ENCODE measurements around the gene RFX4.

RFX4 gene

DNA sequence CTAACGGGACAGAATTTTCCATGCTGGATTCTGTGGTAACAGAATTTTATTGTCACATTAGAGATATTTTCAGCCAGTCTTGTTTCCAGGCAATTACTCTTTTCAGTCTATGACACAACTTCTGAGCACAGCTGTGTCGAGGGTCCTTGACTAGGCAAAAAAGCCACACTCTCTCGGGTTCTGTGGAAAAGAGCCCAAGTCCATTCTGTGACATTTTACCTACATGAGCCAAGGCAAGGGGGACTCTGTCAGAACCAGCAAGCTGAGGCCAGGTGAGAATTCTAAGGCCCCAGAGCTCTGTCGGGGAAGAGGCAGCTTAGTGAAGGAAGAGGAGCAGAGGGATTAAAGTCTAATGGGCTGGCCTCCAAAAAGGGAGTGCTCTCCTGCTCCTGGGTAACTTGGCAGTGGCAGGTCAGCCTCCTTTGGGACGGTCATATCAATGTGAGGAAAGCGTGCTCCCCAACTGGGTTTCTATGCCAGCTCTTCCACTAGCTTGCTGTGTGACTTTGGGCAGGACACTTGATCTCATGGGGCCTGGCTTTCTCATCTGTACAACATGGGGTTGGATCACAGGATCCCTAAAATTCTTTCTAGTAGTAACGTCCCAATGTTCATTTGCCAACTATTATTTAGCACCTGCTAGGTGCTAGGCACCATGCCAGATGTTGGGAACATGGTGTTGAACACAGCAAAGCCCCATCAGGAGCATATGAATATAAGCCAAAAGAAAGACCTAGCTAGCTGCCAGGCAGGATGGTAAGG is 175.7 kb downstream of the RFX4 start:
- in situ Hi-C loops (cut with MboI; ENCODE audit: low sequenced_read_pairs) = no loop called here

DNA sequence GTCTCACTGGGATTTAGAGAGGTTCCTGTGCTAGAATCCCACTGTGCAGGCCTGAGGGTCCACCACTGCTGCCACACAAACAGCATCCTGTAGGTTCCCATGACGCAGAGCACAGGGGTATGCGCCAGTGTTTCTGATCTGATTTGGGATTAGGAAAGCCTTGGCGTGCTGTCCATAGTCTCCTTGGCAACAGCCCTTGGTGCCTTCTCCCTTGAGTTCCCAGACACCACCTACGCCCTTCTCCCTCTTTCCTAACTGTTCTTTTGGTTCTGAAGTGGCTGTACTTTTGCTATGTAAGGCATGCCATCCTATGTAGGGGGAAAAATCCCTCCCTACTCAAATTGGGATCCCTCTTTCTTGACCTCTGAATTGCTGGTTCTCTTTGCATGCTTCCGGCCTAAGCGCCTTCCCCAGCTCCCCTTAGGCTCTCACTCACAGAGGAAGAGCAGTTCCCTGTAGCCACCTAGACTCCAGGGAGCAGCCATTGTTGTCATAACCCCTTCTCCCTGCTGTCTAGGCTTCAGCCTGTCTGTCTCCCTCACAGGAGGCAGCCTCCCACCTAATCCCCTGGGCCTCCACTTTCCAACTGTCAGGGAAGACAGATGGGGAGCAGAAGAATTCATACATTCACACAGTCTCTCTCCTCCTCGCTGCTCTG is 176.9 kb downstream of the RFX4 start:
- in situ Hi-C loops (cut with MboI; ENCODE audit: low sequenced_read_pairs) = no loop called here

DNA sequence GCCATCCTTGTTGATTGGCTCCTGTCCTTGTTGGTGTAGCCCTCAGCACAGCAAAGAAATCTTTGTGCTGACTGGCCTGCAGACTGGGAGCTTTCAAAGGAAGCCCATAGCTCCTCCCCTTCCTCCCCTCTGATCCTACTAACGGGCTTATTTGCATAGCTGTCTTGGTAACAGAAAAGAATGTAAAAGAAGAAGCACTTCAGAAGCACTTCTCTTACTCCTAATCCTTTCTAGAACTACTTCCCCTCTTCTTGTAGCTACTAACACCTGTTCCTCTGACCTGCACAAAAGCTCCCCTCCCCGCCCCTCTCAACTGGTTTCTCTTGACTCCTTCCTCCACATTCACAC is 177.4 kb downstream of the RFX4 start:
- in situ Hi-C loops (cut with MboI; ENCODE audit: low sequenced_read_pairs) = no loop called here

DNA sequence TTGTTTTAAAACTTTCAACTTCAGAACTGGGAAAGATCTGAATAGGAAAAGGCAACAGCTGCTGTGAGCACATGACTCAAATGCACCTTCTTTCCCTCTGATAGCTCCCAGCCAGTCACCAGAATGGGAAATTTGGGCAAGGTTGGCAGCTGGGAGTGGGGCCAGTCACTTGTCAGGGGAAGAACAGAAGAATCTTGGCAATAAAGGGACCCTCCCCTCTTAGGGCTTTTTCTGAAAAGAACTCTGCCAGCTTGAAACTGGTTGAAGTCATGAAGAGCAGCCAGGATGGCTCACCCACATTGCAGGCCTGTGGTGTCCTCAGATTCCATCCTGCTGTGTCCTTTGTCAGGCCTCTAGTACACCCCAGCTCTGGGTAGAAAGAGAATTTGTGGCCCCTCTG is 181.4 kb downstream of the RFX4 start:
- in situ Hi-C loops (cut with MboI; ENCODE audit: low sequenced_read_pairs) = no loop called here

DNA sequence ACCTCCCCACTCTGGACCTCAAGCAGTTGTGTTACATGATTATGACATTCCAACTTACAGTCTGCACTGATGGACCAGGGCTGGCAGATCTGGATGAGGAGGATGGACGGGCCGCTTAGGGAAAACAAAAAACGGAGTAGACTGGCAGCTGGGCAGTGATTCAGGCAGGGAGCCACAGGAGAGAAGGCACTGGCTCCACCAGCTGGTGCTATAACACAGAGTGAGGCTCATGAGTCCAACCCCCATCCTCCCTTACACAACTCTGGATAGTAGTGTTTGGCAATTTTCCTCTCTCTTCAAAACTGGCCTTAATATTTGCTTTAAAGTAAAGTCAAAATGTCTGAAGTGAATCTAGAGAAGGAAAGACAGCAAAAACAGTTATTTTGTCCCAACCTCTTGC is 181.9 kb downstream of the RFX4 start:
- in situ Hi-C loops (cut with MboI; ENCODE audit: low sequenced_read_pairs) = no loop called here

DNA sequence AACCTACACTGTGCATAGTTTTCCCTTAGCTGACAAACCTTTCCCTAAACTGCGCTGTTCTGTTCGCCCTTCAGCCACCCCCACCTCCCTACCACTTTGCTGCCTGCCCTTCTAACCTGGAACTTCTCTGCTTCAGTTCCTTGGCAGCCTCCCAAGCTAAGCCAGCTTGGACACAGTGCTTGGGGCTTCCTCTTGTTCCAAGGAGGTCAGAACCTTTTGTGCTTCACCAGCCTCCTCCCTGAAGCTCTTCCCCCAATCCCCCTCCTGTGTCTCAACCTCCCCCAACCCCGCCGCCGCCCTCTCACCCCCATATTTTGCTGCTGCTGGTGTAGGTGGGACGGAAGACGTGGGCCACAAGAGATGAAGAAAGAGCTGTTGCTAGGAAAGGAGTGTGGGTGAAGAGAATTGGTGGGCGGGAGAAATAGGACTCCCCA is 183.6 kb downstream of the RFX4 start:
- in situ Hi-C loops (cut with MboI; ENCODE audit: low sequenced_read_pairs) = no loop called here

DNA sequence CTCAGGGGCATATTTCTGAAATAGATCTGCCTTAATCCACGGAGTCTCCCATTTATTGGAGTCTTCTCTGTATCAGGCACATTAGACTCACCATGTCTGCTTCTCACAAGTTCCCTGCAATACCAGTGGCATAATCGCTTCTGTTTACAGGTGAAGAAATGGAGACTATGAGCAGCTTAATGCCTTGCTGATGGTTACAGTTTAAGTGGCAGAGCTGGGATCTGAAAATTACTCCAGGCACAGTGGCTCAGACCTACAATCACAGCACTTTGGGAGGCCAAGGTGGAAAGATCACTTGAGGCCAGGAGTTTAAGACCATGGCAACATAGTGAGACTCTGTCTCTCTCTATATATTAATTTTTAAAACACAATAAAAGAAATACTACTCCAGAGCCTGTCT is 184.4 kb downstream of the RFX4 start:
- in situ Hi-C loops (cut with MboI; ENCODE audit: low sequenced_read_pairs) = no loop called here

DNA sequence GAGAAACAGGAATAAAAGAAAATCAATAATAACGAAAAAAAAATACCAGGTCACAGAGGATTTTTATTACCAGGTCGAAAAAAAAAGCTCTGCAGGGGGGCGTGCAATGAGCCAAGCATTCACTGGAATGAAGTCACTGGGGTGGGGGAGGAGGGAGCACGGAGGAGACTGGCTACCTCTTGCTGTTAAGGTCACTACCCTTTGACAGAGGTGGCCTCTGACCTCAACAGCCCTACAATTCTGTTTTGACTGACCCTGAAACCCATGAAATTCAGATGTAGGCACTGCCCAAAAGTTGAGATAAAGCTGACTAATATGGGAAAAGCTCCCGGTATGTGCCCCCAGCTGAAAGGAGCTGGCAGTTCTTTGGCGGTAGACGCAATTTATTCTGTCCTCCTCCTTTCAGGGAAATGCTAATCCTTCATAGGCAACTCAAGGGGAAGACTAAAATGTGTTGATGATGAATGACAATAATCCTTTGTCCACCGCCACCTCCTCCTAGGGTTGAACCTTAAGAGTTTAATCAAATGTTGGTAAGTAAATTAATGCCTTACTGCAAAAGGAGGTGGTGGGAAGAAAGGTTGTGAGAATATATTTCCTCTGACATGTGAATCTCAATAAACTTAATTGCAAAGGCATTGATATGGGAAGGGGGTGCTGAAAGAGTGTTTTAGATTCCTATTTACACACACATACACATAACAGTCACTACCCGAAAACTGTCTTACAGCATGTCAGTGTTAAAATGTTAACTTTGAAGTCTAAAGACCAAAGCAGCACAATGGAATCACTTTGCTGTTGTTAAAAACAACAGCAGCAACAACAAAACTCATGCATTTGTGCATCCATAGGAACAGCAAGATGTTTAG is 185.4 kb downstream of the RFX4 start:
- in situ Hi-C loops (cut with MboI; ENCODE audit: low sequenced_read_pairs) = no loop called here

DNA sequence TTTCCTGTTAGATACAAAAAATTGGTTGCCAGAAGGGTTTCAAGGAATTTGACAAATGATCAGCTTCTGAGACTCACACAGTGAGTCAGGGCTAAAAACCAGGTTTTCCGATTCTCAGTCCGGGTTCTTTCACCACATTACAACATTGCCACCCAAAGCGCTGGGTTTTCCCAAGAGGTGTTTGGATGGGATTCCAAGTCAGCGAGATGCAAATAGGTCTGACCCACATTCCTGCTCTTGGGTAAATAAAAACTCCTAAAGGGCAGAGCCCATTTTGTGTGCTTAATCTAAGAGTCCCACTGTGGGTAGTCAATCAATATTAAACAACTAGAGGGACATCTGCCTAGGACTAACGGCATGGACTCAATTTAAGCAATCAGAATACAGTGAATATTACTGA is 186.3 kb downstream of the RFX4 start:
- in situ Hi-C loops (cut with MboI; ENCODE audit: low sequenced_read_pairs) = no loop called here

DNA sequence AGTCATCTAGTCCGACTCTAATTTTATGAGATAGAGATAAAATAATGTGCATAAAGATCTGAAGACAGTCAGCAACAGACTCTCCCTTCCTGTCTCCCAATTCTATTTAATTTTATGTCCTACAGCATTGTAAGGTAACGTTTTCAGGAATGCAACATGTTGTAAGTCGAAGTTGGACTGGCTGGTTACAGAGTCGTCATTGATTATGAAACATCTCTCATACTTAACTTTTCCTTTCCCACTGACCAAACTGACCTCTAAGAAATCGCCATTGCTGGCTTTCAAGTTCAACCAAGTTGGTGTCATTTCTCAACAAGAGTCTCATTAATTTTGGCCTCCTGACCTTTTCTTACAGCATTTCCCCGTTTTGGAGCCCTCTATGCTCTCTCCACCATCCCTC is 186.7 kb downstream of the RFX4 start:
- in situ Hi-C loops (cut with MboI; ENCODE audit: low sequenced_read_pairs) = no loop called here

DNA sequence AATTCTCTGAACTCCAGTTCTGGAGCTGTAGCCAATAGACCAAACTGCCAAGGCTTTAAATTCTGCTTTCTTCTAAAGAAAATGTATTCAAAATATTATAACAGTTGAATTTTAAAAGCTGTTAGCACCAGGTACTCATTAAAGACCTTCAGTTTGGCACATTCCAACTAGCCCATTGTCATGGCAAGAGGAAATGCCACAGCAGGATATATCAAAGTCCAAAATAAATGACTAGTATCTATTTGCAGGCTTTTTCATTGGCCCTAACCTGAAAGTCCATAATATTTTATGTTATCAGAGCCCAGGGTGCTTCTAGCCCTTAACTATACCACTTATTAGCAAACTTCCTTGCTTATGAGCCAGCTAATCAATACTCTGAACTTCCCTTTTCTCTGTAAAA is 188.6 kb downstream of the RFX4 start:
- in situ Hi-C loops (cut with MboI; ENCODE audit: low sequenced_read_pairs) = no loop called here

DNA sequence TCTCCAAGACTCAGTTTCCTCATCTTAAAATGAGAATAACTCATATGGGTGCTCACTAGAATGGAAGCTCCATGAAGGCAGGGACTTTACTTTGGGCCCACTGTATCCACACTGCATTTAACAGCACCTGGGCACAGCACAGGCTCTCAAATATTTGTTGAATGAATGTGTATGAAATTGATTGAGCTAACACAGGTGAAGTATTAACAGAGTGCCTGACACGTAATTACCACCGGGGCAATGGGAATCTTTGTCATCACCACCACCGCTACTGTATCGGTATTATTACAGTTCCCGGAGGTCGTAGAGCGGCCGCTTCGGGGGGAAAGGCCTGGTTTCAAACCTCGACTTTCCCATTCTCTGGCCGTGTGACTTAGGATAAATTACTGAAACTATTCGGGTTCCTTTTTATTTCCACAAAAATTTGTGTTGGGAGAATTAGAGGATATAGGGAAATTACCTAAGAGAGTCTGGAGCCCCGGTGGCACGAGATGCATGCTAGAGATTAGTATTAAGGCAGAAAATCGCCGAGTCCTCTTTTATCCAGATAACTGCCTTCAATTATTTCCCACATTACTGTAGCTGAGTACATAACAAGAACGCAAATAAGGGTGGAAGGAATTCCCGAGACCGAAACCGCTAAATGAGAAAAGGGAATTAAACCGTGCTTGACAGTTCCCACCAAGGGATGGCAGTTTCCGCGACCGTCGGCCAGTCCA is 190.6 kb downstream of the RFX4 start:
- in situ Hi-C loops (cut with MboI; ENCODE audit: low sequenced_read_pairs) = no loop called here

DNA sequence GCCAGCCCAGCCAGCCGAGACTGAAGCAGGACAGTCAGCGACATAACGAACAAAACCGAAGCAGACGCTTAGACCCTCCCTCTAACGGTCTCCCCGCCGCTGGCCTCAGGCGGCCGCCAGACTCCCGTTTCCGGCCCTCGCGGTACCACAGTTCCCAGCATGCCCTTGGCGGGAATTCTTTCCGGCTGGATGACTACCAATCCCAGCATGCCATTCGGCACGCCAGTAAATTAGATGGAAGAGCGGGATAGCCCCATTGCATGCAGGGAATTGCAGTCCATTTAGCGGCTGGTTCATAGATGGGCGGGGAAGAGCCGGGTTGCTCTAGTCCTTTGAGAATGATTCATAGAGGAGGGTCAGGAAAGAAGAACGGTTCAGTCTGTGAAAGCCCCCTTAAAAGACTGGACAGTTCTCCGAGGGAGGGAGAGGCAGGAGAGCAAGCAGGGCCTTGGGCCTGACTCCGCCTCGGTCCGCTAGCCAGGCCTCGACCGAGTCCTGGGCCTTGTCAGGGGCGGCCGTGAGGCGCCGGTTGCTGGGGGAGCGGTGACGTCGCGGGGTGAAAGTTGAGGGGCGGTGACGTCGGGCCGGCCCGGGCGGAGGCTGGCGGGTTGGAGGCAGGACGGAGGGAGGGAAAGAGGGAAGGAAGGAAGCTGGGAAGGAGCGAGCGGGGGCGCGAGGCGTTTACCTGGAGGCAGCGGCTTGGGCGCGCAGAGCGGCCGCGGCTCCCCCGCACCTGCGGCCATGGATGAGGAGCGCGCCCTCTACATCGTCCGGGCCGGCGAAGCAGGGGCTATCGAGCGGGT is 191.4 kb downstream of the RFX4 start, which contains the start of gene RIC8B:
Gene RIC8B (plus strand): TSS at position 678 of the 803 bp plus-strand sequence. CDS start 64 bp downstream, at position 742.
- in situ Hi-C loops (cut with MboI; ENCODE audit: low sequenced_read_pairs) = no loop called here

DNA sequence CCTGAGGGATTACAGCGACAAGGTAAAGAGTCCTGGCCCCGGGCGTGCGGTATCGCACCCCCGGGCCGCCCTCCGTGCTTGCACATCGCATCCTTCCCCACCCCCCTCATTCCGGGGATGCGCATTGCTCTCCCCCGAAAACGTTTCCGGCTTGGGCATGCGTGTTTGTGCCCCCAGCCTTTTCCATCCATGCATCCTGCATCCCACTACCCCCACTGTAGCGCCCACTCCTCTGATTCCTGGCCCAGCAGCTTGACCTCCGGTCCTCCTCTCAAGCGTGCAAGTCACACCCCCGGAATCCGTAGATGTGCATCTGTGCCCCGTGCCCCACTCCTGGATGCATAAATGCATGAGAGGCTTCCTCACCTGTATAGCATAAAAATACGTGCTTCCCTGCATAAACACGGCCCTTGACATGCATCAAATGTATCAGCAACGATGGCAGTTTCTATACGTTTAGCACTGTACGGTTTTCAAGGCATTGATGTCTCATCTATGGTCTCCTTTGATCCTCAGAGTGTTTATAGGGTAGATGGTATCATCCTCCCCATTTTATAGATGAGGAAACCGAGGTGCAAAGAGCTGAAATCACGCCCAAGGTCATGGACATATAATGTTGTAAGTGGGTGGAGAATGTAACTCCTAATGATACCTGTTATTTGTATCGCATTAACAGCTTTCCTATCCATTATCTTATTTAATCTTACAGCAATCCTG is 192.2 kb downstream of the RFX4 start:
- in situ Hi-C loops (cut with MboI; ENCODE audit: low sequenced_read_pairs) = no loop called here

DNA sequence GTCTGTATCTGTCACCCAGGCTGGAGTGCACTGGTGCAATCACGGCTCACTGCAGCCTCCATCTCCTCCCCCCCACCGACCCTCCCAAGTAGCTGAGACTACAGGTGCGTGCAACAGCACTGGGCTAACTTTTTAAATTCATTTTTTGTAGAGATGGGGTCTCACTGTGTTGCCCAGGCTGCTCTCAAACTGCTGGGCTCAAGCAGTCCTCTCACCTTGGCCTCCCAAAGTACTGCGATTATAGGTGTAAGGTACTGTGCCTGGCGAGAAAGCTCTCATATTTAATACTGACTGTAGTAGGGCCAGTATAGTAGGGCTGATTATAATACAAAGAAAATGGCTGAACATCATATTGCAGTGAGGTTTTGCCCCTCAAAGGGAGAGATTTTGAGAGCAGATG is 194.1 kb downstream of the RFX4 start:
- in situ Hi-C loops (cut with MboI; ENCODE audit: low sequenced_read_pairs) = no loop called here

DNA sequence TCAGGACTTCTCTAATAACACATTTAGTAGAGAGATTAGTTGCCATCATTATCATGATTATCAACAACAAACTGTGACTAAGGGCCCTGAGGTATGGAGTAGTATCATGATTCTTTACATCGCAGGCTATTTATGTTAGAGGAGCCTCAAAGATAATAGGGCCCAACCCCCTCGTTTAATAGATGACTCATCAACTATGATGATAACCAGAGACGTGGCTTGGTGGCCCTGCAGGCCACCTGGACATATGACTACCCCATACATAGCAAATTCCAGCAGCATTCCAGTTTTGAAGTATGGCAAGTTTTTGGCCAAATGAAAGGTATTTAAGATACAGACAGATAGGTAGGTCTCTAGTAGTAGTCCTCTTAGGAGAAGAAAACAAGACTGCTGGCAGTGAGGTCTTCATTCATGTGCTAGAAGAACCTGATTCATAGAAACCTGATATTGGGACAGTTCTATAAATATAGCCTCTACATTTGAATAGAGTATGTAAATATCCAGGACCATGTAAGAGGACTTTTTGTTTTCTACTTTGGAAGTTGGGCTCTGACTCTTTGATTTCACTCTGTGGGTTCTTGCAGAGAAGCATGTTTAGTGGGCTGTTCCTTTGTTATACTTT is 197.3 kb downstream of the RFX4 start:
- in situ Hi-C loops (cut with MboI; ENCODE audit: low sequenced_read_pairs) = no loop called here

DNA sequence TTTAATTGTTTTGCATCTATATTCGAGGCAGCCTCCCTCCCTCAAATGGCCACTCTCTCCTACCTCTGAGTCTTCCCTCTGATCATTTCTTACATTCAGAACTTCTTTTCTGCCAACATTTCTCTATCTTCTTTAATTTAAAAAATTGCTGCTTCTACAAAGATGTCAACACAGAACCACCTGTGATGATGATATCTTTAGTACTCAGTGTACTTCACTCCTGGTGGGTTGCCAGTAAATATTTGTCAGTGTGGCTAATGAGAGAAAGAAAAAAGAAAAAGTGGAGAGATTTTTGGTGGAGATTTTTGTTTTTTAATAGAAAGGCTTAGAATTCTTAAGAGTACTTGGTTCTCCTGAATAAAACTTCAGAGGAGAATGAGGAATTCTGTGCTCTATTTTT is 199.8 kb downstream of the RFX4 start:
- in situ Hi-C loops (cut with MboI; ENCODE audit: low sequenced_read_pairs) = no loop called here

DNA sequence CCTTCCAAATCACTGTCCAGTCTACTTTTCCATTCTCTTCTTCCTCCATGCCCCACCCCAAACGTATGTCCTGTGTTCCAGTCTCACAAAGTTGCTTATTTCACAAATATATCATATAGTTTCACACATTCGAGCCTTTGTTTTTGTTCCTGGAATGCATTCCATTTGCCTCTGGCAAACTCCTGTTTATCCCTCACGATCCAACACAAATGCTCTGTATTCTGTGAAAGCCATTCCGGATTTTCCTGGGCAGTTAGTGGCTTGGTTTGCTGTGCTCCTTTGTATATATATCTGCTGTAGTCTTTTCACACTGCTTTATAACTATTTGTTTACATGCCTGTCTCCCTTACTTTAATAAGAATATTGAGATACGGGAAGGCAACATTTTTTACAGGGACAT is 200.7 kb downstream of the RFX4 start:
- in situ Hi-C loops (cut with MboI; ENCODE audit: low sequenced_read_pairs) = no loop called here

DNA sequence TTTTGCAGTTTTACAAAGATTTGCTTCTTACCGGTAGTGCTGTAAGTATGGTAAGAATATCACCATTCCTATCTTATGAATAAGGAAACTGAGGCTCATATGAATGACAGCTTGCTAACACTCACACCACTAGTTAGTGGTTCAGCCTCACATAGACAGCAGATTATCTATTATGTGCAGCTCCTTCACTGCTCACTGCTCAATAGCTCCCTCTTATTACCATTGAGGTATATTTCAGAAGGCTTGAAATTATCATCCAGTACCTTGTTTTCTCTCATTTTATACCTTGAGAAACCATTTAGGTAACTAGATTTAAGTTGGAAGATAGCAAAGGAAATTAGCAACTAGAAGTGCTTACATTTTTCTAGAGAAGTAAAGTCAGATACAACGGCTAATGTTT is 207.2 kb downstream of the RFX4 start:
- in situ Hi-C loops (cut with MboI; ENCODE audit: low sequenced_read_pairs) = no loop called here

Measured in HL-60/S4 treated with retinoic acid at 250 ng/mL for 4 days and 3 days (cell line).